Activated CD8-positive, alpha-beta memory T cell treated with anti-CD3 and anti-CD28 coated beads for 36 hours (primary cell): Measurements from ENCODE around the gene OR51B2. TPM values are rescaled to one million over a fixed set of nuclear protein-coding genes. Genes with fewer than 3 reads are reported as not detected.
"Not testable (repeated sequence)": the region's sequence is repeated elsewhere in the genome, so short reads cannot be mapped to it uniquely, and the experiment has no call there.

Experiments used
- CTCF ChIA-PET: fragments of 350-600 bp; sonication (Branson Sonifier 250); formaldehyde crosslinking; loops from one replicate; lab custom pipeline; 2021; ENCODE audit warnings: antibody characterized with exemption; lab: Charles Lee
- POLR2A ChIA-PET: fragments of 350-600 bp; sonication (Branson Sonifier 250); formaldehyde crosslinking; loops from one replicate; lab custom pipeline; 2021; ENCODE audit warnings: antibody characterized with exemption; lab: Charles Lee
- total RNA-seq, 2 experiments: library from RNA; stranded (reverse); gene quantifications; one replicate each; pipeline ENCODE4 v1.2.3, GENCODE V29; 2021

OR51B2 gene
- total RNA-seq, result not detected

GRCh38 chr11:5324197-5324596, at the start of gene OR51B2:
TSS of gene OR51B2 (minus strand) at chr11:5324297. CDS start at chr11:5324297, 0 bp downstream.
- POLR2A ChIA-PET, result no interaction called here
- CTCF ChIA-PET, result no interaction called here

- ChIA-PET POLR2A (no interaction called here), CTCF (no interaction called here)
Measured at GRCh38 chr11:5369789-5370188, 45.7 kb upstream of the OR51B2 start.

GRCh38 chr11:5368502-5369043, 44.5 kb upstream of the OR51B2 start:
- POLR2A ChIA-PET, result no interaction called here

GRCh38 chr11:5367448-5368074, 43.5 kb upstream of the OR51B2 start:
- ChIA-PET POLR2A (no interaction called here), CTCF (no interaction called here)

More at GRCh38 chr11:5368502-5369043, 44.5 kb upstream of the OR51B2 start:
- CTCF ChIA-PET, result no interaction called here

- POLR2A ChIA-PET, result no interaction called here
- CTCF ChIA-PET, result no interaction called here
Measured at GRCh38 chr11:5366856-5367255, 42.8 kb upstream of the OR51B2 start.

GRCh38 chr11:5366365-5366764, 42.3 kb upstream of the OR51B2 start:
- POLR2A ChIA-PET, CTCF ChIA-PET: not testable (repeated sequence)

GRCh38 chr11:5364214-5364613, 40.1 kb upstream of the OR51B2 start:
- POLR2A ChIA-PET, result no interaction called here
- CTCF ChIA-PET, result no interaction called here

- ChIA-PET POLR2A (no interaction called here), CTCF (no interaction called here)
Measured at GRCh38 chr11:5363679-5364078, 39.6 kb upstream of the OR51B2 start.

GRCh38 chr11:5362017-5362625, 38.0 kb upstream of the OR51B2 start:
- CTCF ChIA-PET, result no interaction called here
- POLR2A ChIA-PET, result no interaction called here

GRCh38 chr11:5356031-5356430, 31.9 kb upstream of the OR51B2 start:
- POLR2A ChIA-PET, CTCF ChIA-PET: not testable (repeated sequence)

- CTCF ChIA-PET, result no interaction called here
- POLR2A ChIA-PET, result no interaction called here
Measured at GRCh38 chr11:5351208-5351607, 27.1 kb upstream of the OR51B2 start, which contains the start of gene OR51B6. TSS of gene OR51B6 (plus strand) at chr11:5351508. CDS start at chr11:5351508, 0 bp downstream.

GRCh38 chr11:5349550-5349949, 25.5 kb upstream of the OR51B2 start:
- ChIA-PET POLR2A (no interaction called here), CTCF (interaction anchor here (0.6 kb wide), 1 partner anchor 1841 kb away, joined by 5 read pairs; no protein-coding TSS in a partner anchor)

- POLR2A ChIA-PET, result no interaction called here
- CTCF ChIA-PET, result no interaction called here
Measured at GRCh38 chr11:5348551-5349194, 24.6 kb upstream of the OR51B2 start.

GRCh38 chr11:5345831-5346230, 21.7 kb upstream of the OR51B2 start:
- CTCF ChIA-PET, result no interaction called here

GRCh38 chr11:5343474-5344335, 19.6 kb upstream of the OR51B2 start, which contains the start of gene OR51B5:
TSS of gene OR51B5 (minus strand) at chr11:5343524. CDS start at chr11:5343524, 0 bp downstream.
- CTCF ChIA-PET, result no interaction called here

More at GRCh38 chr11:5345831-5346230, 21.7 kb upstream of the OR51B2 start:
- POLR2A ChIA-PET, result no interaction called here

GRCh38 chr11:5339771-5340322, 15.8 kb upstream of the OR51B2 start:
- ChIA-PET POLR2A (no interaction called here), CTCF (no interaction called here)

More at GRCh38 chr11:5343474-5344335, 19.6 kb upstream of the OR51B2 start, which contains the start of gene OR51B5:
- POLR2A ChIA-PET, result no interaction called here

- POLR2A ChIA-PET, CTCF ChIA-PET: not testable (repeated sequence)
Measured at GRCh38 chr11:5337253-5337652, 13.2 kb upstream of the OR51B2 start.

- ChIA-PET POLR2A (no interaction called here), CTCF (no interaction called here)
Measured at GRCh38 chr11:5336331-5336730, 12.2 kb upstream of the OR51B2 start.

GRCh38 chr11:5335170-5335569, 11.1 kb upstream of the OR51B2 start:
- ChIA-PET CTCF (no interaction called here), POLR2A (interaction anchor here (0.6 kb wide), 1 partner anchor 180 kb away, joined by 3 read pairs; no protein-coding TSS in a partner anchor)
